H1 (cell line): Measurements from ENCODE around the gene IFIT5. TPM values are rescaled to one million over a fixed set of nuclear protein-coding genes. Genes with fewer than 3 reads are reported as not detected.

ENCODE experiments used
- CTCF ChIA-PET: fragments of 300-600 bp; sonication (Branson Sonifier 250); formaldehyde crosslinking; loops from one replicate; lab custom pipeline; 2021; ENCODE audit not compliant: partially characterized antibody; lab: Charles Lee
- POLR2A ChIA-PET: fragments of 300-600 bp; sonication (Branson Sonifier 250); formaldehyde crosslinking; loops from one replicate; lab custom pipeline; 2021; ENCODE audit warnings: inconsistent platforms; ENCODE audit not compliant: partially characterized antibody; lab: Charles Lee
- DNase-seq, 2 experiments: peaks; one replicate each; pipeline versions ENCODE4 v3.0.0 to v3.0.0-alpha.2; 2010 to 2022; ENCODE audit warnings: low spot score in 2 of 2, low read depth in 1 of 2, mixed read lengths in 1 of 2
- FAIRE-seq: peaks from 2 replicates; lab custom pipeline; 2011; peaks lifted over from hg19 to GRCh38; lab: Jason Lieb, UNC
- H2AFZ ChIP-seq: 2 replicates; pipeline ENCODE4 v1.8.1; 2012; ENCODE audit warnings: low read length, inconsistent platforms
- H2AK5ac ChIP-seq: 2 replicates; pipeline ENCODE4 v1.6.1; 2013; ENCODE audit warnings: low read depth, low read length
- H2BK120ac ChIP-seq: replicated peaks from 2 replicates; pipeline ENCODE3; 2013; ENCODE audit warnings: low read depth, low read length, inconsistent platforms
- H2BK12ac ChIP-seq: 2 replicates; pipeline ENCODE4 v1.6.1; 2013; ENCODE audit warnings: low read depth, low read length
- H2BK15ac ChIP-seq: 2 replicates; pipeline ENCODE4 v1.6.1; 2013; ENCODE audit warnings: low read length
- H2BK20ac ChIP-seq: 2 replicates; pipeline ENCODE4 v1.6.1; 2013; ENCODE audit warnings: low read length
- H2BK5ac ChIP-seq: 2 replicates; pipeline ENCODE4 v1.6.1; 2013; ENCODE audit warnings: low read depth, low read length
- H3K14ac ChIP-seq: 2 replicates; pipeline ENCODE4 v1.6.1; 2013; ENCODE audit warnings: inconsistent platforms; ENCODE audit not compliant: insufficient read length
- H3K18ac ChIP-seq: 2 replicates; pipeline ENCODE4 v1.6.1; 2013; ENCODE audit warnings: low read length; ENCODE audit errors: extremely low read depth
- H3K23ac ChIP-seq: 2 replicates; pipeline ENCODE4 v1.6.1; 2013; ENCODE audit warnings: inconsistent platforms; ENCODE audit not compliant: insufficient read length
- H3K23me2 ChIP-seq: 2 replicates; pipeline ENCODE4 v1.6.1; 2013; ENCODE audit warnings: low read depth, low read length
- H3K27ac ChIP-seq: 2 replicates; pipeline ENCODE4 v1.6.1; 2011; ENCODE audit warnings: low read depth, low read length, inconsistent platforms
- H3K27me3 ChIP-seq, 4 experiments: replicated peaks in 1 of 4; 1 replicate in 1 of 4; 2 replicates in 3 of 4; pipeline versions ENCODE4 v1.6.1 to v1.8.1; 2011 to 2013; ENCODE audit warnings: low read length in 3 of 4, mild to moderate bottlenecking in 3 of 4, inconsistent platforms in 2 of 4, mixed read lengths in 2 of 4, moderate library complexity in 1 of 4; ENCODE audit not compliant: control insufficient read depth in 3 of 4, insufficient read depth in 3 of 4; ENCODE audit errors: extremely low read depth in 1 of 4
- H3K36me3 ChIP-seq, 4 experiments: 2 replicates each; pipeline versions ENCODE4 v1.6.1 to v1.8.1; 2011 to 2013; ENCODE audit warnings: mild to moderate bottlenecking in 4 of 4, low read length in 3 of 4, moderate library complexity in 2 of 4, control low read depth in 1 of 4, inconsistent platforms in 1 of 4; ENCODE audit not compliant: insufficient read depth in 4 of 4, control insufficient read depth in 2 of 4
- H3K4ac ChIP-seq: replicated peaks from 2 replicates; pipeline ENCODE3; 2013; ENCODE audit warnings: low read length, low read depth, mixed read lengths, inconsistent platforms; ENCODE audit not compliant: insufficient read length
- H3K4me1 ChIP-seq, 4 experiments: replicated peaks in 1 of 4; 1 replicate in 1 of 4; 2 replicates in 3 of 4; pipeline versions ENCODE4 v1.6.1 to v1.8.1; 2011 to 2013; ENCODE audit warnings: low read length in 3 of 4, inconsistent platforms in 2 of 4, mixed read lengths in 1 of 4; ENCODE audit not compliant: insufficient read depth in 4 of 4, control insufficient read depth in 3 of 4
- H3K4me2 ChIP-seq, 2 experiments: 2 replicates each; pipeline versions ENCODE4 v1.6.1 to v1.8.1; 2011 to 2013; ENCODE audit warnings: low read depth in 2 of 2, low read length in 2 of 2, control low read depth in 1 of 2, inconsistent platforms in 1 of 2, mild to moderate bottlenecking in 1 of 2; ENCODE audit not compliant: insufficient read depth in 1 of 2
- H3K4me3 ChIP-seq, 4 experiments: fragments of 200-600, 300-600 bp in 1 of 4; sonication (generic), shearing (Covaris generic), sonication (Bioruptor Twin) in 1 of 4; 2 replicates each; pipeline versions ENCODE4 v1.5.1 to v1.8.1; 2011 to 2016; ENCODE audit warnings: low read length in 4 of 4, low read depth in 3 of 4, control low read depth in 2 of 4, inconsistent platforms in 2 of 4, mild to moderate bottlenecking in 2 of 4, mixed read lengths in 1 of 4, moderate library complexity in 1 of 4; ENCODE audit not compliant: insufficient read depth in 2 of 4; ENCODE audit errors: extremely low read depth in 1 of 4
- H3K56ac ChIP-seq: replicated peaks from 2 replicates; pipeline ENCODE3; 2013; ENCODE audit warnings: low read depth, mild to moderate bottlenecking, mixed read lengths, low read length, inconsistent platforms; ENCODE audit not compliant: insufficient read length
- H3K79me1 ChIP-seq: 2 replicates; pipeline ENCODE4 v1.6.1; 2013; ENCODE audit warnings: low read depth, low read length, control low read depth
- H3K79me2 ChIP-seq, 2 experiments: 2 replicates each; pipeline versions ENCODE4 v1.6.1 to v1.8.1; 2012 to 2013; ENCODE audit warnings: low read length in 2 of 2, mild to moderate bottlenecking in 2 of 2, inconsistent platforms in 1 of 2; ENCODE audit not compliant: insufficient read depth in 2 of 2, control insufficient read depth in 1 of 2
- H3K9ac ChIP-seq, 4 experiments: replicated peaks in 1 of 4; 1 replicate in 1 of 4; 2 replicates in 3 of 4; pipeline versions ENCODE4 v1.6.1 to v1.8.1; 2011 to 2013; ENCODE audit warnings: low read depth in 3 of 4, low read length in 3 of 4, control low read depth in 2 of 4, mild to moderate bottlenecking in 2 of 4, moderate library complexity in 2 of 4, inconsistent platforms in 1 of 4; ENCODE audit errors: extremely low read depth in 1 of 4
- H3K9me3 ChIP-seq, 2 experiments: 2 replicates each; pipeline versions ENCODE4 v1.6.1 to v1.8.1; 2012 to 2013; ENCODE audit warnings: mild to moderate bottlenecking in 2 of 2, moderate library complexity in 2 of 2, control low read depth in 1 of 2, inconsistent platforms in 1 of 2, low read depth in 1 of 2, low read length in 1 of 2, mixed read lengths in 1 of 2; ENCODE audit not compliant: insufficient read depth in 2 of 2
- H4K20me1 ChIP-seq, 2 experiments: replicated peaks in 1 of 2; 2 replicates each; pipeline versions ENCODE3 to v1.8.1; 2011 to 2013; ENCODE audit warnings: inconsistent platforms in 2 of 2, low read length in 2 of 2, mild to moderate bottlenecking in 1 of 2; ENCODE audit not compliant: insufficient read depth in 2 of 2, control insufficient read depth in 1 of 2
- H4K5ac ChIP-seq: 2 replicates; pipeline ENCODE4 v1.6.1; 2013; ENCODE audit warnings: low read length, low read depth, mixed read lengths, inconsistent platforms; ENCODE audit not compliant: insufficient read length
- H4K8ac ChIP-seq: 2 replicates; pipeline ENCODE4 v1.8.0; 2013; ENCODE audit warnings: mild to moderate bottlenecking, moderate library complexity, low read length, inconsistent platforms; ENCODE audit not compliant: insufficient read depth; ENCODE audit errors: extremely low read depth
- H4K91ac ChIP-seq: replicated peaks from 2 replicates; pipeline ENCODE3; 2013; ENCODE audit warnings: low read length, mixed read lengths, inconsistent platforms; ENCODE audit not compliant: insufficient read length
- CHD1 ChIP-seq: IDR thresholded peaks from 2 replicates; pipeline ENCODE4 v1.6.1; 2012; ENCODE audit warnings: low read depth, low read length, improper control_type of control experiment
- JUN ChIP-seq: IDR thresholded peaks from 2 replicates; pipeline ENCODE4 v1.6.1; 2011; ENCODE audit warnings: low read depth, mild to moderate bottlenecking, improper control_type of control experiment, low read length
- KDM4A ChIP-seq: IDR thresholded peaks from one replicate; pipeline ENCODE4 v1.7.1; 2012; ENCODE audit warnings: low read depth, mild to moderate bottlenecking, moderate library complexity, low read length, inconsistent platforms; ENCODE audit not compliant: severe bottlenecking
- MAFK ChIP-seq: IDR thresholded peaks from 2 replicates; pipeline ENCODE4 v1.6.1; 2012; ENCODE audit warnings: low read depth, mild to moderate bottlenecking, improper control_type of control experiment, low read length
- RAD21 ChIP-seq, 2 experiments: IDR thresholded peaks in 1 of 2; conservative IDR thresholded peaks in 1 of 2; 2 replicates each; pipeline ENCODE4 v1.6.1; 2011; ENCODE audit warnings: low read depth in 2 of 2, low read length in 2 of 2, improper control_type of control experiment in 1 of 2, inconsistent platforms in 1 of 2, mild to moderate bottlenecking in 1 of 2, moderate library complexity in 1 of 2
- RBBP5 ChIP-seq: IDR thresholded peaks from 2 replicates; pipeline ENCODE4 v1.7.1; 2012; ENCODE audit warnings: low read depth, mild to moderate bottlenecking, inconsistent platforms, low read length, moderate library complexity, borderline replicate concordance
- SP1 ChIP-seq: IDR thresholded peaks from 2 replicates; pipeline ENCODE4 v1.6.1; 2011; ENCODE audit warnings: low read depth, low read length
- TCF12 ChIP-seq: IDR thresholded peaks from 2 replicates; pipeline ENCODE4 v1.6.1; 2011; ENCODE audit warnings: low read depth, mild to moderate bottlenecking, low read length
- WGBS, 2 experiments: shearing (Covaris generic) in 1 of 2; methylation state at CpG; one replicate each; pipeline versions ENCODE4 v1.1.6 to v1.1.7; 2013 to 2015; ENCODE audit warnings: low lambda C conversion rate in 2 of 2, mixed read lengths in 2 of 2, inconsistent platforms in 1 of 2, low coverage in 1 of 2, missing lambda C conversion rate in 1 of 2; ENCODE audit not compliant: insufficient replicate concordance in 2 of 2, insufficient coverage in 1 of 2, insufficient read length in 1 of 2; ENCODE audit errors: extremely low coverage in 1 of 2, missing lambda C conversion rate in 1 of 2; 5-methylcytosine and 5-hydroxymethylcytosine counted together
- polyA plus RNA-seq, 7 experiments: library from polyadenylated mRNA; depleted of rRNA in 3 of 7; stranded (reverse) in 5 of 7; unstranded in 2 of 7; fragments of >200 nt in 5 of 7; fragments of 200-250 nt in 2 of 7; gene quantifications; 1 replicate in 5 of 7; 2 replicates in 1 of 7; 4 replicates in 1 of 7; pipeline versions ENCODE4 v1.2.1 to v1.2.3, GENCODE V29; 2011 to 2013; ENCODE audit warnings: missing spikeins in 2 of 7, mixed read lengths in 2 of 7
- total RNA-seq: library from RNA; stranded (reverse); fragmentation: NEBNext Ultra II Directional; extraction: Animal tissue kit (Norgen Biotek cat#: 25700); gene quantifications from 2 replicates; pipeline ENCODE4 v1.2.1, GENCODE V29; 2021
- TF ChIP-seq, protein P1 (sequence below), 3 experiments: IDR thresholded peaks; 1 replicate in 2 of 3; 2 replicates in 1 of 3; pipeline versions ENCODE4 v1.5.1 to v1.6.1; 2011; ENCODE audit warnings: low read length in 3 of 3, mild to moderate bottlenecking in 3 of 3, inconsistent platforms in 2 of 3, low read depth in 1 of 3, moderate library complexity in 1 of 3; ENCODE audit not compliant: insufficient read depth in 1 of 3; ENCODE audit errors: control extremely low read depth in 1 of 3

Gene IFIT5
- total and polyA plus RNA-seq, 2 of the 8 experiments (the other 6 are each of a cell fraction or from before 2014, with no cell fraction given), result 0.94 to 2.6 TPM

DNA sequence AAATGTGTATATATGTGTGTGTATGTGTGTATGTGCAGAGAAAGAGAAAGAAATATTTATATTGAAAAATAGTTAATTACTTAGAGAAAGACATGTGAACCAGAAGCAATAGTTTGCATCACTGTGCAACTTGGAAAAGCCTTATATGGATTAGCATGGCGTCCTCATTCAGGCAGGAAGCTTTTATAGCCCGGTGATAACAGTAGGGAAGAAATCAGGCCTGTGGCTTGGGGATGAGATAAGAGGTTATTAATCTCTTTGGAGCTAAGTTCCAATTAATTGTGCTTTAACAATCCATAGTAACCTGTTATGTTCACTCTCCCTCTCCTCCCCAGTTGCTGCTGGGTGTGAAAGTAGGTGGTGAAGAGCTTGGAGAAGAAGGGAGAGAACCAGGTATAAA is 36.5 kb downstream of the IFIT5 start:
- 94% methylated on average over 2 of the region's 2 CpGs; no CpG with 5 or more reads in 1 of the 2 experiments for WGBS, 2 experiments
- Histone ChIP-seq H2BK5ac (no peak overlapping the region), H3K27me3 (no peaks in the 10 kb centered on the region), H3K4me3 (no peak overlapping the region), H3K14ac (no peak overlapping the region), H2AK5ac (no peak overlapping the region), H3K9ac (no peak overlapping the region), H2BK12ac (no peak overlapping the region), H2BK120ac (no peak overlapping the region), H3K4me2 (no peak overlapping the region), H3K4ac (no peak overlapping the region), H4K5ac (no peak overlapping the region), H4K91ac (no peak overlapping the region)
- ChIA-PET POLR2A (no interaction called here), CTCF (interaction anchor here (1.0 to 2.7 kb wide), 5 partner anchors 9 to 193 kb away, joined by 3 to 22 read pairs (median 3); no protein-coding TSS in a partner anchor)
- no peak for FAIRE-seq
- TF ChIP-seq, protein P1, sequence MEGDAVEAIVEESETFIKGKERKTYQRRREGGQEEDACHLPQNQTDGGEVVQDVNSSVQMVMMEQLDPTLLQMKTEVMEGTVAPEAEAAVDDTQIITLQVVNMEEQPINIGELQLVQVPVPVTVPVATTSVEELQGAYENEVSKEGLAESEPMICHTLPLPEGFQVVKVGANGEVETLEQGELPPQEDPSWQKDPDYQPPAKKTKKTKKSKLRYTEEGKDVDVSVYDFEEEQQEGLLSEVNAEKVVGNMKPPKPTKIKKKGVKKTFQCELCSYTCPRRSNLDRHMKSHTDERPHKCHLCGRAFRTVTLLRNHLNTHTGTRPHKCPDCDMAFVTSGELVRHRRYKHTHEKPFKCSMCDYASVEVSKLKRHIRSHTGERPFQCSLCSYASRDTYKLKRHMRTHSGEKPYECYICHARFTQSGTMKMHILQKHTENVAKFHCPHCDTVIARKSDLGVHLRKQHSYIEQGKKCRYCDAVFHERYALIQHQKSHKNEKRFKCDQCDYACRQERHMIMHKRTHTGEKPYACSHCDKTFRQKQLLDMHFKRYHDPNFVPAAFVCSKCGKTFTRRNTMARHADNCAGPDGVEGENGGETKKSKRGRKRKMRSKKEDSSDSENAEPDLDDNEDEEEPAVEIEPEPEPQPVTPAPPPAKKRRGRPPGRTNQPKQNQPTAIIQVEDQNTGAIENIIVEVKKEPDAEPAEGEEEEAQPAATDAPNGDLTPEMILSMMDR (IDR thresholded peaks at IDR 0.05; ENCODE audit: control extremely low read depth in 1 of 3, insufficient read depth in 1 of 3, low read depth in 1 of 3, low read length in 3 of 3), result no peak
- TF ChIP-seq MAFK (no peak), JUN (no peak), SP1 (no peak), RBBP5 (no peak), CHD1 (no peak), RAD21 (IDR thresholded peaks at IDR 0.05 in 1 of 2, conservative IDR thresholded peaks at IDR 0.05 in 1 of 2; ENCODE audit: low read depth in 2 of 2, low read length in 2 of 2) (no peak), KDM4A (no peak), TCF12 (no peak)
- TF ChIP-seq, all 59 proteins: peak for 0
- no peaks in the 10 kb centered on the region for H3K9me3 ChIP-seq
- H3K23ac ChIP-seq, result no peak overlapping the region
- no peaks in the 10 kb centered on the region for H3K79me2 ChIP-seq
- H3K27ac ChIP-seq, result no peak overlapping the region
- no peak overlapping the region for H2BK15ac ChIP-seq
- H3K36me3 ChIP-seq, result no peaks in the 10 kb centered on the region
- H4K8ac ChIP-seq, result no peak overlapping the region
- H3K56ac ChIP-seq, result no peak overlapping the region
- H4K20me1 ChIP-seq, result no peaks in the 10 kb centered on the region
- H3K4me1 ChIP-seq, result no peaks in the 10 kb centered on the region
- DNase-seq, result no peak
- H2AFZ ChIP-seq, result no peak overlapping the region
- H3K79me1 ChIP-seq, result no peaks in the 10 kb centered on the region
- no peak overlapping the region for H3K18ac ChIP-seq
- H2BK20ac ChIP-seq, result no peak overlapping the region
- H3K23me2 ChIP-seq, result no peaks in the 10 kb centered on the region; the same call in 1 of the 2 replicates
